IMR-90 (cell line): ENCODE data around the gene SLC38A3. TPM values are rescaled to one million over a fixed set of nuclear protein-coding genes. Genes with fewer than 3 reads are reported as not detected.

Experiments
- ATAC-seq: fragments of 200-7000 bp; cut with Tn5 transposase; 2 replicates; pipeline ENCODE4 v1.9.1; 2020; ENCODE audit warnings: low read depth, mild to moderate bottlenecking, moderate library complexity
- BruUV-seq: library from RNA; stranded (reverse); fragments of 400-500 nt; replicated peaks from 2 replicates; lab custom pipeline; 2021; lab: Mats Ljungman, UMichigan
- CTCF ChIA-PET: fragments of 300-600 bp; formaldehyde crosslinking; extraction: SDS; loops from one replicate; lab custom pipeline; 2021; ENCODE audit warnings: antibody characterized with exemption; lab: Yijun Ruan, JAX
- POLR2A ChIA-PET: fragments of 300-600 bp; sonication (Branson Sonifier 250); formaldehyde crosslinking; loops from one replicate; lab custom pipeline; 2022; ENCODE audit warnings: antibody characterized with exemption; ENCODE audit not compliant: unreplicated experiment; lab: Charles Lee
- DNase-seq: peaks from one replicate; pipeline ENCODE4 v3.0.0; 2013
- H2AFZ ChIP-seq: replicated peaks from 2 replicates; pipeline ENCODE3; 2013; ENCODE audit warnings: low read length, mild to moderate bottlenecking; ENCODE audit not compliant: poor library complexity
- H2AK5ac ChIP-seq: 2 replicates; pipeline ENCODE4 v1.6.1; 2013; ENCODE audit warnings: low read depth, low read length, inconsistent platforms
- H2AK9ac ChIP-seq: replicated peaks from 2 replicates; pipeline ENCODE3; 2013; ENCODE audit warnings: mild to moderate bottlenecking, low read depth, low read length, moderate library complexity; ENCODE audit not compliant: poor library complexity
- H2BK120ac ChIP-seq: 2 replicates; pipeline ENCODE4 v1.6.1; 2013; ENCODE audit warnings: low read depth, low read length, inconsistent platforms
- H2BK15ac ChIP-seq: 3 replicates; pipeline ENCODE4 v1.6.1; 2013; ENCODE audit warnings: low read depth, low read length, inconsistent platforms
- H2BK20ac ChIP-seq: 2 replicates; pipeline ENCODE4 v1.6.1; 2013; ENCODE audit warnings: low read depth, mild to moderate bottlenecking, inconsistent platforms, low read length, moderate library complexity
- H2BK5ac ChIP-seq: 2 replicates; pipeline ENCODE4 v1.6.1; 2013; ENCODE audit warnings: mild to moderate bottlenecking, low read depth, low read length, inconsistent platforms; ENCODE audit not compliant: poor library complexity, severe bottlenecking
- H3K14ac ChIP-seq: replicated peaks from 2 replicates; pipeline ENCODE4 v1.6.1; 2013; ENCODE audit warnings: low read depth, low read length, inconsistent platforms
- H3K18ac ChIP-seq: 2 replicates; pipeline ENCODE4 v1.6.1; 2013; ENCODE audit warnings: low read depth, low read length, control low read depth
- H3K23ac ChIP-seq: 2 replicates; pipeline ENCODE4 v1.6.1; 2013; ENCODE audit warnings: low read depth, low read length, inconsistent platforms
- H3K27ac ChIP-seq: 2 replicates; pipeline ENCODE4 v1.5.1; 2013; ENCODE audit warnings: mild to moderate bottlenecking, control low read depth, low read length; ENCODE audit not compliant: insufficient read depth
- H3K27me3 ChIP-seq: 2 replicates; pipeline ENCODE4 v1.6.1; 2013; ENCODE audit warnings: low read length; ENCODE audit not compliant: control insufficient read depth, insufficient read depth
- H3K36me3 ChIP-seq: 2 replicates; pipeline ENCODE4 v1.6.1; 2013; ENCODE audit warnings: low read length, mixed read lengths; ENCODE audit not compliant: control insufficient read depth, insufficient read depth
- H3K4ac ChIP-seq: 2 replicates; pipeline ENCODE4 v1.6.1; 2013; ENCODE audit warnings: low read depth, low read length, inconsistent platforms
- H3K4me1 ChIP-seq: 2 replicates; pipeline ENCODE4 v1.6.1; 2013; ENCODE audit warnings: low read length, mixed read lengths; ENCODE audit not compliant: control insufficient read depth, insufficient read depth
- H3K4me2 ChIP-seq: 2 replicates; pipeline ENCODE4 v1.6.1; 2013; ENCODE audit warnings: low read depth, mild to moderate bottlenecking, control low read depth, low read length, moderate library complexity
- H3K4me3 ChIP-seq: 2 replicates; pipeline ENCODE4 v1.5.1; 2013; ENCODE audit warnings: low read depth, mild to moderate bottlenecking, control low read depth, low read length, moderate library complexity; ENCODE audit not compliant: insufficient read depth
- H3K56ac ChIP-seq: 2 replicates; pipeline ENCODE4 v1.6.1; 2013; ENCODE audit warnings: low read length, inconsistent platforms; ENCODE audit not compliant: insufficient read depth; ENCODE audit errors: extremely low read depth
- H3K79me1 ChIP-seq, 2 experiments: 2 replicates each; pipeline ENCODE4 v1.6.1; 2013; ENCODE audit warnings: low read length in 2 of 2, inconsistent platforms in 1 of 2, low read depth in 1 of 2
- H3K9ac ChIP-seq: 2 replicates; pipeline ENCODE4 v1.6.1; 2013; ENCODE audit warnings: low read depth, low read length, control low read depth
- H3K9me1 ChIP-seq: 2 replicates; pipeline ENCODE4 v1.6.1; 2013; ENCODE audit warnings: low read length, inconsistent platforms; ENCODE audit not compliant: insufficient read depth
- H3K9me3 ChIP-seq: 2 replicates; pipeline ENCODE4 v1.6.1; 2013; ENCODE audit warnings: low read length; ENCODE audit not compliant: control insufficient read depth, insufficient read depth
- H4K20me1 ChIP-seq: 2 replicates; pipeline ENCODE4 v1.6.1; 2013; ENCODE audit warnings: low read length, inconsistent platforms; ENCODE audit not compliant: insufficient read depth
- H4K5ac ChIP-seq: 2 replicates; pipeline ENCODE4 v1.6.1; 2013; ENCODE audit warnings: mild to moderate bottlenecking, low read depth, low read length, control low read depth
- H4K8ac ChIP-seq, 2 experiments: 2 replicates each; pipeline ENCODE4 v1.6.1; 2013; ENCODE audit warnings: low read depth in 2 of 2, low read length in 2 of 2, control low read depth in 1 of 2, inconsistent platforms in 1 of 2
- H4K91ac ChIP-seq: 2 replicates; pipeline ENCODE4 v1.6.1; 2013; ENCODE audit warnings: low read depth, low read length, inconsistent platforms; ENCODE audit not compliant: insufficient read depth
- BHLHE40 ChIP-seq: fragments of 150-350 bp; IDR thresholded peaks from 2 replicates; pipeline ENCODE4 v1.6.1; 2016; ENCODE audit warnings: mild to moderate bottlenecking, low read depth, low read length
- CHD1 ChIP-seq: IDR thresholded peaks from 2 replicates; pipeline ENCODE4 v1.6.1; 2012; ENCODE audit warnings: low read depth, low read length, improper control_type of control experiment
- POLR2A ChIP-seq: IDR thresholded peaks from 2 replicates; pipeline ENCODE4 v1.6.1; 2012; ENCODE audit warnings: mild to moderate bottlenecking, low read depth, low read length
- WGBS, 2 experiments: methylation state at CpG; one replicate each; pipeline versions ENCODE4 v1.1.5 to v1.1.7; 2013; ENCODE audit warnings: missing lambda C conversion rate in 2 of 2; ENCODE audit not compliant: insufficient read length in 1 of 2; ENCODE audit errors: extremely low coverage in 2 of 2; 5-methylcytosine and 5-hydroxymethylcytosine counted together
- dilution Hi-C: fragments of 300-500 bp; cut with HindIII; formaldehyde crosslinking; loops from one replicate; pipeline ENCODE4 v1.14.3; 2018; ENCODE audit warnings: low sequenced_read_pairs; ENCODE audit not compliant: unreplicated experiment
- in situ Hi-C: fragments of 300-500 bp; cut with MboI; formaldehyde crosslinking; loops from 3 replicates; pipeline ENCODE4 v1.14.3; 2019; ENCODE audit warnings: low sequenced_read_pairs, inconsistent platforms, mixed read lengths
- intact Hi-C: fragments of 100-400 bp; cut with micrococcal nuclease; formaldehyde crosslinking; loops from 2 replicates; pipeline ENCODE4 v1.10.0; 2022
- polyA plus RNA-seq, 3 experiments: library from polyadenylated mRNA; depleted of rRNA; stranded (reverse); fragments of >200 nt; gene quantifications; 2 replicates each; pipeline ENCODE4 v1.2.3, GENCODE V29; 2012; ENCODE audit warnings: low replicate concordance in 1 of 3
- total RNA-seq: library from RNA; depleted of rRNA; stranded (reverse); fragments of >200 nt; gene quantifications from 2 replicates; pipeline ENCODE4 v1.2.3, GENCODE V29; 2012

SLC38A3 gene
- total and polyA plus RNA-seq, 2 of the 4 experiments (the other 2 are of a cell fraction): 0.12 to 0.36 TPM

- Histone ChIP-seq H4K20me1 (0 out of 2 replicates have a peak, but pooled peaks cover 4% of the 10 kb centered on the region), H3K9ac (no peak overlapping the region), H3K4me1 (peaks cover 52% of the 10 kb centered on the region), H4K8ac (no peak overlapping the region), H3K9me3 (no peaks in the 10 kb centered on the region), H3K4ac (no peak overlapping the region), H3K36me3 (peaks cover 14% of the 10 kb centered on the region; the same call in 1 of the 2 replicates), H2BK15ac (no peak overlapping the region), H3K14ac (no peak overlapping the region), H3K18ac (no peak overlapping the region), H2BK20ac (no peak overlapping the region), H2BK120ac (no peak overlapping the region), H4K5ac (no peak overlapping the region), H3K79me1 (peaks cover 14 to 77% of the 10 kb centered on the region in 2 experiments; a peak in 3 of 4 replicates), H3K4me3 (no peak overlapping the region), H2AK9ac (no peak overlapping the region), H3K4me2 (no peak overlapping the region), H2AFZ (no peak overlapping the region), H3K27ac (no peak overlapping the region), H3K27me3 (no peaks in the 10 kb centered on the region), H4K91ac (no peak overlapping the region), H3K56ac (no peak overlapping the region), H3K9me1 (peaks cover 24% of the 10 kb centered on the region), H2BK5ac (no peak overlapping the region), H2AK5ac (no peak overlapping the region), H3K23ac (no peak overlapping the region)
- in situ Hi-C loops (no loop called here), dilution Hi-C loops (no loop called here), intact Hi-C loops (no loop called here)
- ChIA-PET POLR2A (no interaction called here), CTCF (no interaction called here)
- TF ChIP-seq POLR2A: no peak
- no peak for TF ChIP-seq CHD1
- no peak for TF ChIP-seq BHLHE40
- no TSS peak for BruUV-seq
- ATAC-seq: no peak
- no peak for DNase-seq
- WGBS, 2 experiments: 93% methylated on average over 7 of the region's 13 CpGs; no CpG with 5 or more reads in 1 of the 2 experiments
These were observed 43.8 kb upstream of the SLC38A3 start for GRCh38 chr3:50161320-50161719.
